ENCODE results near the gene ARL8A.
"Not testable (repeated sequence)": the region's sequence is repeated elsewhere in the genome, so short reads cannot be mapped to it uniquely, and the experiment has no call there.

DNA sequence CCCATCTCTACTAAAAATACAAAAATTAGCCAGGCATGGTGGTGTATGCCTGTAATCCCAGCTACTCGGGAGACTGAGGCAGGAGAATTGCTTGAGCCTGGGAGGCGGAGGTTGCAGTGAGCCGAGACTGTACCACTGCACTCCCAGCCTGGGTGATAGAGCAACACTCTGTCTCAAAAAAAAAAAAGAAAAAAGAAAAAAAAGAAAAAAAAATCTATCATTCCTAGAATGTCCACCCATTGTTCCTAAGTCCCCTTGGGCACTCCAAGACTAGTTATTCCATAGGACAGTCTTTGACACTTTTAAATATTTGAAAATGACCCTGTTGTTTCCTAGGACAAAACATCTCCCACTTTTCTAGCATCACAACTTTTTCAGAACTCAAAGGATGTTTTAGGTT is 3.1 kb downstream of the ARL8A start:
- TF ChIP-seq EZH2 (IDR thresholded peaks at IDR 0.05; ENCODE audit: borderline replicate concordance), result not testable (repeated sequence)
- TF ChIP-seq, protein P1, sequence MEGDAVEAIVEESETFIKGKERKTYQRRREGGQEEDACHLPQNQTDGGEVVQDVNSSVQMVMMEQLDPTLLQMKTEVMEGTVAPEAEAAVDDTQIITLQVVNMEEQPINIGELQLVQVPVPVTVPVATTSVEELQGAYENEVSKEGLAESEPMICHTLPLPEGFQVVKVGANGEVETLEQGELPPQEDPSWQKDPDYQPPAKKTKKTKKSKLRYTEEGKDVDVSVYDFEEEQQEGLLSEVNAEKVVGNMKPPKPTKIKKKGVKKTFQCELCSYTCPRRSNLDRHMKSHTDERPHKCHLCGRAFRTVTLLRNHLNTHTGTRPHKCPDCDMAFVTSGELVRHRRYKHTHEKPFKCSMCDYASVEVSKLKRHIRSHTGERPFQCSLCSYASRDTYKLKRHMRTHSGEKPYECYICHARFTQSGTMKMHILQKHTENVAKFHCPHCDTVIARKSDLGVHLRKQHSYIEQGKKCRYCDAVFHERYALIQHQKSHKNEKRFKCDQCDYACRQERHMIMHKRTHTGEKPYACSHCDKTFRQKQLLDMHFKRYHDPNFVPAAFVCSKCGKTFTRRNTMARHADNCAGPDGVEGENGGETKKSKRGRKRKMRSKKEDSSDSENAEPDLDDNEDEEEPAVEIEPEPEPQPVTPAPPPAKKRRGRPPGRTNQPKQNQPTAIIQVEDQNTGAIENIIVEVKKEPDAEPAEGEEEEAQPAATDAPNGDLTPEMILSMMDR (IDR thresholded peaks at IDR 0.05; ENCODE audit: poor library complexity), result not testable (repeated sequence)

Data from hepatocyte (in vitro differentiated cells).